ENCODE measurements around the gene RERG.

RERG gene

DNA sequence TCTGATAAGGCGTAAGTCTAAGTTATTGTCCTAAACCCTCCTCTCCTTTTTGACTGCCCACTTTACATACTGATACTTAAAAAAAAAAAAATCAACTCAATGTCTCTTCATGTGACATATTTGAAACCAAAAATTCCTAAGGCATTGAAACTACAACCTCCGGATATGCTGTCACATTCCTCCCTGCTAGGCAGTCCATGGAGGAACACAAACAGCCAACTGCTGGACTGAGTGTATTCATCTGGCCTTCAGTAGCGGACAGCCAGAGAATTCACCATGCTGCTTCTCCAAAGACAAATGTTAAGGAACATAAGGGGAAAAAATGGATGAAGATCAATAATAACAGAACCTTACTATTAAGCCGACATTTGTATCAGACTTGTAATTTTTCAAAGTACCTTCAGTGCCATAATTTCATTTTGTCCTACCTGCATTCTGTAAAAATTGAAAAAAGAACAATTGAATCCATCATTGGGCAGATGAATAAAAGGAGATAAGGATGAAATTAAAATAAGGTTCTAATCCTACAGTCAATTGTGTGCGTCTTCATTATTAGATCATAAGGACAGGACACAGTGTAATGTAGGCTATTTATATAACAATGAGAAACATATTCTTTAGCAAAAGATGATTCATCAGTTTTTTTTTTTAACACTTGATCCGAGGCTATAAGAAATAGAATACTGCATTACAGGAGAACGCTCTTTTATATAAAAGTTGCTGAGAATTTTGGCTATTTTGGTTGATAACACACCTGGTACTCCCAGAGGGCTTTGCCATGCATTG is 12.2 kb downstream of the RERG start:
- no peak overlapping the region for H3K27ac ChIP-seq
- TF ChIP-seq, protein P1, sequence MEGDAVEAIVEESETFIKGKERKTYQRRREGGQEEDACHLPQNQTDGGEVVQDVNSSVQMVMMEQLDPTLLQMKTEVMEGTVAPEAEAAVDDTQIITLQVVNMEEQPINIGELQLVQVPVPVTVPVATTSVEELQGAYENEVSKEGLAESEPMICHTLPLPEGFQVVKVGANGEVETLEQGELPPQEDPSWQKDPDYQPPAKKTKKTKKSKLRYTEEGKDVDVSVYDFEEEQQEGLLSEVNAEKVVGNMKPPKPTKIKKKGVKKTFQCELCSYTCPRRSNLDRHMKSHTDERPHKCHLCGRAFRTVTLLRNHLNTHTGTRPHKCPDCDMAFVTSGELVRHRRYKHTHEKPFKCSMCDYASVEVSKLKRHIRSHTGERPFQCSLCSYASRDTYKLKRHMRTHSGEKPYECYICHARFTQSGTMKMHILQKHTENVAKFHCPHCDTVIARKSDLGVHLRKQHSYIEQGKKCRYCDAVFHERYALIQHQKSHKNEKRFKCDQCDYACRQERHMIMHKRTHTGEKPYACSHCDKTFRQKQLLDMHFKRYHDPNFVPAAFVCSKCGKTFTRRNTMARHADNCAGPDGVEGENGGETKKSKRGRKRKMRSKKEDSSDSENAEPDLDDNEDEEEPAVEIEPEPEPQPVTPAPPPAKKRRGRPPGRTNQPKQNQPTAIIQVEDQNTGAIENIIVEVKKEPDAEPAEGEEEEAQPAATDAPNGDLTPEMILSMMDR (conservative IDR thresholded peaks at IDR 0.05) = no peak
- TF ChIP-seq ZFX (IDR thresholded peaks at IDR 0.05) = no peak

DNA sequence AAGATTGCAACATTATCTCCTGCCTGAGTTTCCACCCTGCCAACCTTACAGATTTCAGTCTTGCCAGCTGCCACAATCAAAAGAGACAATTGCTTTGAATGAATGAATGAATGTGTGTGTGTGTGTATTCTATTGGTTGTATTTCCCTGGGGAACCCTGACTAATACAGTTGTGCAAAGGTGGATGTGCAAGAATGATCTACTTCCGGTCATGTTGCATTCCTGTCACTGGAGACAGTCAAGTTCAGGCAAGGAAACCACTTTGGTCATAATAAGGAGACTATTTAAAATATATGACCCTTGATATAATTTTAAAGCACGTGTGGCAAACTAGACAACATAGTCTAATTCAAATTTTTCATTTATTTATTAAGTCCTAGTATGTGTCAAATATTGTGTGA is 13.1 kb downstream of the RERG start:
- no peak overlapping the region for H3K27ac ChIP-seq
- TF ChIP-seq ZFX (IDR thresholded peaks at IDR 0.05) = no peak
- TF ChIP-seq, protein P1 (conservative IDR thresholded peaks at IDR 0.05) = peak; percentile 20; the same call in 1 of the 2 replicates

DNA sequence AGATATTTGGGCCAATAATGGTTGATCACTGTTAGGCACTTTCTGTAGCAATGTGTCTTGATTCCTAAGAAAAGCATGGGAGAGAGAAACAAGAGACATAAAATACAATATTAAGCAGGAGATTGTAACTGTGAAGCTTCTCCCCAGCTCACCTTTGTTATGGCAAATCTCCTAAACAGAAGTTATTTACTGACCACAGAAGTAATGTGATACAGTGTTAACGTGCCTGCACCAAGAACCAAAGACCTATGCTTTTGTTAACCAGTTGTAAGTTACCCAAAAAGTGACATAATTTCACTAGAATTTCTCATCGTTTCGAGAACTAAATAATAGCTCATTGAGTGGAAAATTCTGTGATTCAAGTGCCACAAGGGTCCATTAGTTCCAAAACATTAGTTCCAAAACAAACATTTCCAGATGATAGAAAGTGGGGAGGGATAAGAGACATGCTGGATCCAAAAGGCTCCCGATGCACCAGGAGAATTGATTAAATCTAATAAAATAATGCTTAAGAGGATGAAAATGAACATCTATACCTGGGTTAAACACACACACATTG is 14.3 kb downstream of the RERG start:
- H3K27ac ChIP-seq = no peak overlapping the region
- TF ChIP-seq, protein P1 (conservative IDR thresholded peaks at IDR 0.05) = no peak
- no peak for TF ChIP-seq ZFX (IDR thresholded peaks at IDR 0.05)

GRCh38 chr12:15206338-15206737 is 14.9 kb downstream of the RERG start:
- H3K27ac ChIP-seq = no peak overlapping the region
- TF ChIP-seq, protein P1 (conservative IDR thresholded peaks at IDR 0.05) = no peak
- TF ChIP-seq ZFX (IDR thresholded peaks at IDR 0.05) = no peak

GRCh38 chr12:15205341-15206010 is 15.7 kb downstream of the RERG start:
- TF ChIP-seq, protein P1 (conservative IDR thresholded peaks at IDR 0.05) = no peak
- TF ChIP-seq ZFX (IDR thresholded peaks at IDR 0.05) = no peak
- no peak overlapping the region for H3K27ac ChIP-seq

- TF ChIP-seq, protein P1 (conservative IDR thresholded peaks at IDR 0.05) = no peak
These were observed 19.8 kb downstream of the RERG start for GRCh38 chr12:15201456-15201855.

DNA sequence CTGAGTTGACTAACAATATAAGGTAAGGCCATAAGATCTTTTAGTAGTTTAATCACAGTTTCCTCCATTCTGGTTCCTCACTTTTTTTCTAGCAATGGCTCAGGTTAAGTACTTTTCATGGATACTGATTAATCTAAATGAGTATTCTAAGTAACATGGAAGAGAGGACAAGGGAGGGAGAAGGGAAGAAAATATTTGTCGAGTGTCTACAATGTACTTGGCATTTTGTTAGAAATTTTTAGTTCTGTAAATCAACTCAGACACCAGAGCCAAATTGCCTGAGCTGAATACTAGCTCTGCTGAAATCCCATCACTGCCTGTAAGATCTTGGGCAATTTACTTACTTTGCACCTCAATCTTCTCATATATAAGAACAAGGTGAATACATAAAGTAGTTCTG is 20.2 kb downstream of the RERG start:
- H3K27ac ChIP-seq = no peak overlapping the region
- TF ChIP-seq, protein P1 (conservative IDR thresholded peaks at IDR 0.05) = no peak
- no peak for TF ChIP-seq ZFX (IDR thresholded peaks at IDR 0.05)

More at GRCh38 chr12:15201456-15201855, 19.8 kb downstream of the RERG start:
- H3K27ac ChIP-seq = no peak overlapping the region
